SIG-M5 treated with dmso at 0.1 percent for 504 hours (cell line): Measurements from ENCODE around the gene STK10.
"Not testable (repeated sequence)": the region's sequence is repeated elsewhere in the genome, so short reads cannot be mapped to it uniquely, and the experiment has no call there.

Experiments
- DNase-seq: peaks from one replicate; lab custom pipeline; 2025; ENCODE audit not compliant: unreplicated experiment; lab: John Stamatoyannopoulos, UW

The STK10 gene

DNA sequence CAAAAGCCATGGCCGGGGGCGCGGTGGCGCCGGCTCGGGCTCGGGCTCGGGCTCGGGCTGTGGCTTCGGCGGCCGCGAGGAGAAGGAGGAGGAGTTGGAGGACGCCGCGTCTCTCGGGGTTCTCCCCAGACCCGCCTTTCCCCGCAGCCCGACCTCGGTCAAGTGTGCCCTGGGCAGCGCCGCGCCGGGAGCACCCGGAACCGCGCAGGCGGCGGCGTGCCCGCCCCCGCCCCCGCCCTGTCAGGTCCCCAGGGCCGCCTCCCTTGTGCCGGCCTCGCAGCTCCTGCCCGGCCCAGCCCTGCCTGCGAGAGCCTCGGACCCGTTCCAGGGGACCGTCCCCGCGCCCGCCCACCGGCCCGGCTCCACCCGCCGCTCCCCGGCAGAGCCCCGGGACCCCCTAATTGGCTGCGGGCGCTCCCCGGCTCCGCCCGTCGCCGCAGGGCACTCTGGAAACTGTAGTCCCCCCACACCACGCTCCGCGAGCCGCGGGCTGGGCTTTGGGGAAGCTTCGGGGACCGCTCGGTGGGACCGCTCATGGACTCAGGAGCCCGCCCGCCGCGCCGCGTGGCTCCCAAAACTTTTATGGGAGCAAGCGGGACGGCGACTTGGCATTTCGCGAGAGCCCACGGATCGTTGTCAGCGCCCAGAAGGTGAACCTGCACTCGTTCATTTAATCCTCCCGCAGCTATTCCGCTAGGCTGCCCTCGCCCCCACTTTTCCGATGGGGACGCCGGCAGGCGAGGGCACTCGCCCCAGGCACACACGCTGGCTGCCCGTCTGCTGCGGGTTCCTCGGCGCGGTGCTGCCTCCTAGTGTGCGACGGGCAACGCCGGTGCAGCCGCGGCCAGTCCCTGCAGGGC lies at the start of gene STK10:
Gene STK10, minus strand, starts transcription at position 192 of the 860 bp plus-strand sequence. Its CDS starts 182 bp downstream, at position 10.
- DNase-seq, result peak; percentile 91

DNA sequence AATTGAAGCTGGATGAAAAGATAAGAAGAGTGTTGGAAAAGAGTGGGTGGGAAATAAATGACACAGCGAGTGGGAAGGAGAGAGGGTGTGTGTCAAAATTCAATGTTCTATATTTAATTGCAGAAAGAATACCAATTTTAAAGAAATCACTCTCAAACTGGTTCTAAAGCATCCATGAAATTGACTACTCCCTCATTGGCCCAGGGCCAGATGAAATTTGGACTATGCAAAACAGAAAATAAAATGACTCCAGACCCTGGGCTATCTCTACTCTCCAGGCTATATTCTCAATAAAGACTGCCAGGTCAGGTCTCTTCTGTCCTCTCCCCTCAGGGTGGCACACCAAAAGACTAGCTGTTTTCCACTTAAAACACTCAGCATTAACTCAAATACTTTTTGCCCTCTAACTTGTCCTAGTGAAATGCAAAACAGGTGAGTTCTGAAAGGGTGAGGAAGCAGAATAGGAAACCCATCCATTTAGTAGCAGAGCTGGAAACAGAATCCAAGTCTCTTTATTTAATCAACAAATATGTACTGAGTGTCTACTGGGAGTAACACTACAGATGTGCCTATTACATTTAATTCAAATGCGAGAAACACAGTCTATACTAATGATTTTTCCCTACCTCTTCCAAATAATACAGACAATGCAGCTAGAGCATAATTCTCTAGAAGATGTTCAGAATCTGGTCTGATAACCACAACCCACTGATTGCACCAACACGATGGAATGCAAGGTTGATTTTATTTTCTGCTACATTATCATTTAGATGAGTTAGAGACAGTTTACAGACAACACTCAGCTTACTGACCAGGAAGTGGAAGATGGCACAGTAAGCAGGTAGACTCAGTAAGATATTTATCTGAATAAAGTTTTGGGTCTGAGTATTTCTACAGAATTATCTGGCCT lies 48.1 kb upstream of the STK10 start:
- no peak for DNase-seq

DNA sequence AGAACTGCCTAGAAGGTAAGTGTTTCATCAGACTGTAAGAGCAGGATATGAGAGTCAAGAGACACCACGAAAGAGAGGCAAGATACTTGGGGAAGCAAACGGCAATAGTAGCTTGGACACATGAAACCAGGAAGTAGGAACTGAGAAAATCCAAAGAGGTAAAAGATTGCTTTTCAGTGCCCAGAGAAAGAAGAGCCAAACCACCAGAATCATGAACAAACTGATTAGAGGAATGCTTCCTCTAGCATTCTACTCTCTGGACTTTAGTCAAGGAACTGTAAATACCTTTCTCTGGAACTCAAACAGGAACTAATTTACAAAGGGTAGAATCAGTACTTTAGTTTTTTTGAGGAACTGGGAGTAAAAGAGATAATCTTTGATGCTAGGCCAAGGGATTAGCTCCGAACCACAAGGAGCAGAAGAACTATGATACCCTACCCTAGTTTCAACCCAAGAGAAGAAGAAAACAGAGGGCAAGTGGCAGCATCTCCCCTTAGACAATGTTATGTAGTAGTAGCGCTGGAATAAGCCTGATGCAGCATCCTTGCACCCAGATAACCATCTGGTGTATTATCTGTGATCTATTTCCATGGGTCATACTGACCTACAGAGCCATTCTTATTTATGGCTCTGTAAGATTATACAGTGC lies 47.2 kb upstream of the STK10 start:
- DNase-seq, result peak; percentile 71

DNA sequence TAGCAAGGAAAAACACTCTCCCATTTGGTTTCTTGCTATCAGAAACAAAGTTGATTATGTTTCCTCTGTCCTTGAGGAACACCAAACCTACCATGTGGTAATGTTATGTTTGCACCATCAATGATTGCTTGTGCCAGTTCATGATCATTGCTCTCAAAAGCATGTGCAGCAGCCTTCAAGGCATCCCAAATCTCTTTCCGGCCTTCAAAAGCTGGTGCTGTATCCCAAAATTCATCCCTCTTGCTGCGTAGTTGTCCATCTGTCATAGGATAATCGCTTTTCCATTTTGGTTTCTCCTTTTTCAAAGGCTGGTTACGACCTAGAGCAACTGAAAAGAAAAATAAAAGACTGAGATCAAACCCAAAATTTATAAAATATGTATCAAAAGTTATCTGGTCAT lies 46.0 kb upstream of the STK10 start:
- DNase-seq, result no peak

DNA sequence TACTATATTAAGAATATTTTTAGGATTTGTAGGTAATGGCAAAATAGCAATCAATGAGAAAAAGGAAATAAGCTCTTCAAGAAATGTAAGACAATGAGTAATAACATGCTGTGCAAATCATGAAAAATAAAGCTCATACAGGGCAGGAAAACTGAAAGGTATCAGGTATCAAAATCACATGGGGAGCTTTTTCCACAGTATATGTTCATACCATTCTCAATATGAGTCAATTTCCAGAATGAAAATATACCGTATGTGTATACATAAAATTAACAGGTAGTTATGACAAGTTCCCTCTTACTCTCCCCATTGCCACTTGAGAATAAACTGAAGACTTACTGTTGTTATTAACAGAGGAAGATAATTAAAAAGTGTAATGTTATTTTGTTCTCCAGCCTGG lies 41.9 kb upstream of the STK10 start:
- DNase-seq, result no peak

DNA sequence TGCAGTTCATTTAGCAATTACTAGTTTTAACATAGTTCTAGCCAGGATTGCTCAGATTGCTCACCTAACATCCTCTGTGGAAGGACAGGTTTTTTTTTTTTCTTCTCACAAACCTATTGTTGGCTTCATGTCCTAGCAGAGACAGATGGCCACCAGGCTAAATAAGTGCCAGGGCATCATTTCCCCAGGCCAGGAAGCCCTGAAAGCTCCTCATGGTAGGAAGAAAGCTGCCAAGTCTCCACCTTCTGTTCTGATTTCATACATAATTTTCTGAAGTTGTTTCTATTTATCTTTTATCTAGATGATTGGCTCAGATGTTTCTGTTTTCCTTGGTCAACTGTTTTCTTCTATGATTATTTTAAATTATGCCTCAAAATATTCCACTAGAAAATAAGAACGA lies 37.0 kb upstream of the STK10 start:
- no peak for DNase-seq

DNA sequence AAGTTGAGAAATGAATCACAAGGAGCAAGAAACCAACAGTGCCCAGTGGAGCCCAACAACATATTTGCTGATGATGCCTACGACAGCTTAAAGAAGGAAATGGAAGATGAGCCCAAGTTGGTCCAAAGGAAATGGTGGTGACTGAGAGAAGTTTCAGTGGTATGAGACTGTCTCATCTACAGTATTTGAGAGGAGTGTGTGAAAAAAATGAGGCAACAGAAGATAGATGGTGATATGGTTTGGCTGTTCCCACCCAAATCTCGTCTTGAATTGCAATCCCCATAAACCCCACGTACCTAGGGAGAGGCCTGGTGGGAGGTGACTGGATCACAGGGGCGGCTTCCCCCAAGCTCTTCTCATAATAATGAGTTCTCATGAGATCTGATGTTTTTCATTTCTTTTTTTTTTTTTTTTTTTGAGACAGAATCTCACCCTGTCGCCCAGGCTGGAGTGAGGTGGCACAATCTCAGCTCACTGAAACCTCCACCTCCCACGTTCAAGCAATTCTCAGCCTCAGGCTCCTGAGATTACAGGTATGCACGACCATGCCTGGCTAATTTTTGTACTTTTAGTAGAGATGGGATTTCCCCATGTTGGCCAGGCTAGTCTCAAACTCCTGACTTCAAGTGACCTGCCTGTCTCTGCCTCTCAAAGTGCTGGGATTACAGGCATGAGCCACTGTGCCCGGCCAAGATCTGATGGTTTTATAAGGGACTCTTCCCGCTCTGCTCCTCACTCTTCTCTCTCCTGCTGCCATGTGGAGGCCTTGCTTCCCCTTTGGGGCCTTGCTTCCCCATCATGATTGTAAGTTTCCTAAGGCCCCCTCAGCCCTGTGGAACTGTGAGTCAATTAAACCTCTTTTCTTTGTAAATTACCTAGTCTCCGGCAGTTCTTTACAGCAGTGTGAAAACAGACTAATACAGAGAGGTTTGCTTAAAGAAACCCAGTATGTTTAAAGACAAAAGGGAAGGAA lies 36.2 kb upstream of the STK10 start:
- no peak for DNase-seq

DNA sequence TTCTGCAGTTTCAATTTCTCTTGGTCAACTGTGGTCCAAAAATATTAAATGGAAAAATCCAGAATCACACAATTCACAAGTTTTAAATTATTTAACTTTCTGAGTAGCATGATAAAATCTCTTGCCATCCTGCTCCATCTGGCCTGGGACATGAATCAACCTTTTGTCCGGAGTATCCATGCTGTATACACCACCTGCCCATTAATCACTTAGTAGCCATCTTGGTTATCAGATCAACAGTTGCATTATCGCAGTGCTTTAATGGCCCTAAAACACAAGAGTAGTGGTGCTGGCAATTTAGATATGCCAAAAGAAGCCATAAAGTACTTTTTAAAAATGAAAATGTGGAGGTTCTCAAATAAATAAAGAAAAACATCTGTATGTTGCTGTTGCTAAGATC lies 31.3 kb upstream of the STK10 start:
- DNase-seq, result no peak

DNA sequence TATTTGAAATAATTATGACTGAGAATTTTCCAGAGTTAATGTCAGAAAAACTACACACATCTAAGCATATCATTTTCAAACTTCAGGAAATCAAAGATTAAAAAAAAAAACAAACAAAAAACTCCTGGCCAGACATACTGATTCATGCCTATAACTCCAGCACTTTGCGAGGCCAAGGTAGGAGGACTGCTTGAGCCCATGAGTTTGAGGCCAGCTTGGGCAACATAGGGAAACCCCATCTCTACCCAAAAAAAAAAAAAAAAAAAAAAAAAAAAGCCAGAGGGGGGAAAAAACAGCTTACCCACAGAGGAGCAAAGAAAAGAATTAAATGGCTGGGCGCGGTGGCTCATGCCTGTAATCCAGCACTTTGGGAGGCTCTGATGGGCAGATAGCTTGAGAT lies 28.3 kb upstream of the STK10 start:
- DNase-seq, result no peak

DNA sequence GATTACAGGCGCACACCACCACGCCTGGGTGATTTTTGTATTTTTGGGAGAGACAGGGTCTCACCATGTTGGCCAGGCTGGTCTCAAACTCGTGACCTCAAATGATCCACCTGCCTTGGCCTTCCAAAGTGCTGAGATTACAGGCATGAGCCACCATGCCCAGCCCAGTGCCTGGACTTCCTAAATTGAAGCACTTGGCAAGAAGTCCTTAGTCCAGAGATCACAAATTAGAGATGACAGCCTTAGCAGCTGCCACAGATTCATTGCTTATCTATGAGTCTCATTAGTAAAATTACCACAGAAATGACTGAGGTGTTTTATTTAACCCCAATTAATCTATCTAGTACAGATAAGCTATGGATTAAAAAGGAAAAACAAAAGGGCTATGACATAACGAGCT lies 25.1 kb upstream of the STK10 start:
- DNase-seq, result no peak

DNA sequence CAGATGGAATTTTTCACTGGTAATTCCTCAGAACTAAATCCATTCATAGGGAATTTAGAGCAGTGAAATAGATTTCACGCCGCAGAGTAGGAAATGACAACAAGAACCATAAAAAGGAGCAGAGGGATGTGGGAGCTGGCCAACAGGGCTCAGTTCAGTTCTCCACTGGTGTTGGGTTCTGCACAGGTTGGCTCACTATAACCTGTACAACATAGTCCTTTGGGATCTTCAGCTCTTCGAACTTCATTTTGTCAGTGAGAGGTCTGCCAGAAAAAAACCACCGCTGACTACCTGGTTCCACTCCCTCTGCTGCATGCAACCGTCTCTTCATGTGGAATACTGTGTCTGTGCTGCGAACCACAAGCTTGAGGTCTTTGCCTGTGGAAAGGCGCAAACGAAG lies 23.7 kb upstream of the STK10 start:
- no peak for DNase-seq

DNA sequence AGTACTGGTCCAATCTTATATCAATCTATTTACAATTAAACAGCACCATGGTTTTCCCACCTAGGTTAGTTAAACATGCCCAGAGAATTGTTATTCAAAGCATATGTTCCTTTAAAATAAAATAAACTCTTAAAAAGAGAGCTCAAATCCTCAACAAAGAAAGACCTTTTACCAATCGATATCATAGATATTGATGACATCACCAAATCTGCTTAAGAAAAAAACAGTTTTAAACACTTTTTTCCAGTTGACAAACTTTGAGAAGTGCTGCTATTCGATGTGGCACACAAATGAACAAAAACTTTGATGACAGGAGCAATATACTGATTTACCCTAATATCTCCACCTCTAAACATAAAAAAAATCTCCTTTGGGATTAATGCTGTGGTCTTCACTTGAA lies 21.7 kb upstream of the STK10 start:
- no peak for DNase-seq

DNA sequence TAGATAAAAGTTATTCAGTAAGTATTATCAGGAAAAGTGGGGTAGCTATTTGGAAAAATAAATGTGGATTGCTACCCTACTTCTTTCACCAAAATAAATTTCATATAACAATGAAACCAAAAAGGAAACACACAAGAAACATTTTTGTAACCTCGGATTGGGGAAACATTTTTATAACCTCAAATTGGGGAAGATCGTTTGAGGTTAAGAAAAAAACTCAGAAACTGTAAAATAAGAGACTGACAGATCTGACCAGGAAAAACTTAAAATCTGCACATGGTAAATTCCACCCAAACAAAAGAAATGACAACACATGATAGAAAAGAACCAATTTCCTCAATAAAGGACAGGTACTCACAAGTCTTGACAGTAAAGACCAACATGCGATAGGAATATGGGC lies 19.5 kb upstream of the STK10 start:
- no peak for DNase-seq

DNA sequence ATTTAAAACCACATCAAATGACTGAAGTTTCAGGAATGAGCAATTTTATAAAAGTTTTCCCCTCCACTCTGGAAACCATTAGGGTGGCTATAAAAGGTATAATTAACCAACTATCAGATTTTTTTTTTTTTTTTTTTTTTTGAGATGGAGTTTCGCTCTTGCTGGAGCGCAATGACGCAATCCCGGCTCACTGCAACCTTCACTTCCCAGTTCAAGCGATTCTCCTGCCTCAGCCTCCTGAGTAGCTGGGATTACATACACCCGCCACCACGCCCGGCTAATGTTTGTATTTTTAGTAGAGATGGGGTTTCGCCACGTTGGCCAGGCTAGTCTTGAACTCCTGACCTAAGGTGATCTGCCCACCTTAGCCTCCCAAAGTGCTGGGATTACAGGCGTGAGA lies 18.0 kb upstream of the STK10 start:
- not testable (repeated sequence) for DNase-seq

DNA sequence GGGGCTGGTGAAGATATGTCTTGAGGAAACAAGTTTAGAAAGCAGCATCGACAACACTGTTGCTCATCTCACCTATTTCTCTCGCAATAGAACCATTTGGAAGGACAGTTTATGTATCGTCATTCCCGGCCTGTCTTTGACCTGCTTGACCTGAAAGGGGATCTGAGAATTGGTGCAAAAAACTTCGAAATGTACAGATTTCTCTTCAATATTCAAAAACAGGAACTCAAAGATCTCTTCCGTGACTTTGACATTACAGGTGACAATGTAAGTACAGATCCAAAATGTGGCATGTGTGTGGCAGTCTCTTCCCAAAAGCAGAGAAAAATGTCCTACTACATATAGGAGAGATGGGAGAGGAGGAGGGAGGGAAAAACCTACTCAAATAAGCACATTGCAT lies 12.5 kb upstream of the STK10 start:
- DNase-seq, result no peak

DNA sequence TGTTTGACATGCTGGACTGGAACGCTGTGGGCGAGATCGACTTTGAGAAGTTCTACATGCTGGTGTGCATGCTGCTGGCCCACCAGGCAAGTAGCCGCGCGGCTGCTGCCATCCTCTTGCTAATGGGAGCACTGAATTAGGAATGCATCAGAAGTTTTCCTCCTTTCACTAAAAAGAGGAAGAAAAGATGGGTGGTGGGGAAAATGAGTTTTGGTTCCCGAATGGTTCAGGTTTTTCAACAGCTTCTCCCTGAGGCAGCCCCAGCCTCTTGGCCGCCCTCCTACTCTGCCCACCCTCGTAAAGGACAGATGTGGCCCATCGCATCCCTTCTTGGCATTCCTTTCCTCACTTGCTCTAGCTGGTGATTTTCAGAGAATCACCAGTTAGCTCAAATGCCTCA lies 11.4 kb upstream of the STK10 start:
- DNase-seq, result no peak

DNA sequence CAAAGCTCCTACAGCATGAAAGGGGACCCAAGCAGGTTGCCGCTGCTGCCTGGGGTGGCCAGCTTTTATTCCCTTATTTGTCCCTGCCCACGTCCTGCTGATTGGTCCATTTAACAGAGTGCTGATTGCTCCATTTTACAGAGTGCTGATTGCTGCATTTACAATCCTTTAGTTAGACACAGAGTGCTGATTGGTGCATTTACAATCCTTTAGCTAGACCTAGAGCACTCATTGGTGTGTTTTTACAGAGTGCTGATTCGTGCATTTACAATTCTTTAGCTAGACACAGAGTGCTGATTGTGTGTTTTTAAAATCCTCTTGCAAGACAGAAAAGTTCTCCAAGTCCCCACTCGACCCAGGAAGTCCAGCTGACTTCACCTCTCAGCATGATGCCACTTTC lies 9.8 kb upstream of the STK10 start:
- not testable (repeated sequence) for DNase-seq

DNA sequence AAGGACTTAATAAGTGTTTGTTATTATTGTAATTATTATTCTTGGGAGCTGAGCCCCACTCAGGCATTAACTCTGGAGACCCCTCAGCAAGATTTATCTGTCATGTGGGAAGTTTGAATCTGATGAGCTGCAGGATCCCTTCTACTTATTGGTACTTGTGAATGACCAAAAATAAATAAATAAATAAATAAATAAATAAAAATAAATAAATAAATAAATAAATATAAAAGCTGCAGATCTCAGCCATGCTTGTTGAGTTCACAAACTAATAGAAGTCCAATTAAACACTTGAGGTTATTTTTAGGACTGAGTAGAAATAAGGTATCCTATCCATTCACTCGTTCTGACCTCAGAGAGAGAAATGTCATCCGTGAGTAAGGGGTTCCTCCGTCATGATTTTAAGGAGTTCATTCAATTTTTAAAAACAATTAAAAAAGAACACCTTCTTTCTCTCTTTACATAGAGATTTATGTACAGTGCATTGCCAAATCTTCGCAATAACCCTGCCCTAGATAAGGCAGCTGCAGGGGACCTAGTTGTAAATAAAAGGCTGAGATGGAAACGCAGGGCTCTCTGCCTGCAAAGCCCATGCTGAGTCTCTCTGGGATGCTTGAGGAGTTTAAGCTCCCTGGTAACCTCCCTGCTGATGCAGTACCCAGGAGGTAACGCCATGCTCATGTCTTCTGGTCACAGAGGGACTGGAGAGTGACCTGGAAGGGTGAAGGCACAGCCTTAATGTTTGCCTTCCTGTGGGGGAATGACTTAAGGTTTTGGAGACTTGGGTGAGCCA lies 7.2 kb upstream of the STK10 start:
- no peak for DNase-seq

DNA sequence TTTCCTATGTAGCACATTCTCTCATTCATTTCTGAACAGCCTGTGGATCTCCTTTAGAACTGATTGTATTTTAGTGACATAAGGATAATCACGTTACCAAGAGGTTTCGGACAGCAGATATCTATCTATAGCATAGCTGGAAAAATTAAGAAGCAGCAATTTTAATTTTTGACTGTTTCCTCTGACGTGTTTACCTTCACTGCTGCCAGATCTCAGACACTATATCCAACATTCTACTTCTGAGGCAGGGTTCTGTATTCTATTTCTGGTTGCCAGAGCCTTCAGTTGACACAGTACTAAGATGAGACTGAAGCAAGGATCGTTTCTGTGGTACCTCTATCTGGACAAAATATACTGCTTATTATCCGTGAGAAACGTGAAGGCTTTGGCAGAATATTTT lies 5.8 kb upstream of the STK10 start, which contains the start of gene EFCAB9:
Gene EFCAB9, plus strand, starts transcription at position 301 of the 400 bp plus-strand sequence. Its CDS starts 1 bp downstream, at position 302.
- no peak for DNase-seq
